Brain pericyte (primary cell): ENCODE results near the gene MYL9.

ENCODE experiments used
- DNase-seq: peaks from one replicate; pipeline ENCODE4 v3.0.0-alpha.2; 2012; ENCODE audit warnings: low read depth, low spot score

Gene MYL9

DNA sequence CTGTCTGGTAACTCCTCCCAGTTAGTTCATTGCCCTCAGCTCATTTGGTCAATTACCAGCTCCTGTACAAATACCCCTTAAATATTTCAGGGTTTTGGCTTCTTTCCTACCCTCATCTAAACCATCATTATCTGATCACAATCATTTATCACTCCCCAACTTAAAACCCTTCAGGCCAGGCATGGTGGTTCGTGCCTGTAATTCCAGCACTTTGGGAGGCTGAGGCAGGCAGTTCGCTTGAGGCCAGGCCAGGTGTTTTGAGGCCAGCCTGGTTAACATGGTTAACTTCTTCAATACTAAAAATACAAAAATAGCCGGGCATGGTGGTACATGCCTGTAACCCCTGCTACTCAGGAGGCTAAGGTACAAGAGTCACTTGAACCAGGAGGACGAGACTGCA, 41.5 kb downstream of the MYL9 start:
- no peak for DNase-seq

DNA sequence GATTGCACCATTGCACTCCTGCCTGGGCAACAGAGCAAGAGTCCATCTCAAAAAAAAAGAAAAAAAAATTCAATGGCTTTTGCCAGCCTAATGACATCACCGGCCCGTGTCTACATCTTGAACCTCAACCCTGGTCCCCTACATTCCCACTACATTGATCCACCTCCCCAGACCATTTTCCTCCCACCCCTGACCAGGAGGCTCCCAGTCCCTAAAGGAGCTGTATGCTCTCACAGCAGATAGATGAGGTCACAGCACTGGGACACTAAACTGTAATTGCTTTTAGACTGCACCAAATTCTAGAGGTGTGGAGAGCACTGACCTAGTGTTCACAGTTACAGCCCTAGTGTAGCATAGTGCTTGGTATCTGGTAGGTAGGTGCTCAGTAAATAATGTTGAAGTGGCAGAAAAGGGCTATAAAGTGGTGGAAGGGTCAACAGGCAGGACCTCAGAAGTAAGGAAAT, 42.7 kb downstream of the MYL9 start:
- no peak for DNase-seq

DNA sequence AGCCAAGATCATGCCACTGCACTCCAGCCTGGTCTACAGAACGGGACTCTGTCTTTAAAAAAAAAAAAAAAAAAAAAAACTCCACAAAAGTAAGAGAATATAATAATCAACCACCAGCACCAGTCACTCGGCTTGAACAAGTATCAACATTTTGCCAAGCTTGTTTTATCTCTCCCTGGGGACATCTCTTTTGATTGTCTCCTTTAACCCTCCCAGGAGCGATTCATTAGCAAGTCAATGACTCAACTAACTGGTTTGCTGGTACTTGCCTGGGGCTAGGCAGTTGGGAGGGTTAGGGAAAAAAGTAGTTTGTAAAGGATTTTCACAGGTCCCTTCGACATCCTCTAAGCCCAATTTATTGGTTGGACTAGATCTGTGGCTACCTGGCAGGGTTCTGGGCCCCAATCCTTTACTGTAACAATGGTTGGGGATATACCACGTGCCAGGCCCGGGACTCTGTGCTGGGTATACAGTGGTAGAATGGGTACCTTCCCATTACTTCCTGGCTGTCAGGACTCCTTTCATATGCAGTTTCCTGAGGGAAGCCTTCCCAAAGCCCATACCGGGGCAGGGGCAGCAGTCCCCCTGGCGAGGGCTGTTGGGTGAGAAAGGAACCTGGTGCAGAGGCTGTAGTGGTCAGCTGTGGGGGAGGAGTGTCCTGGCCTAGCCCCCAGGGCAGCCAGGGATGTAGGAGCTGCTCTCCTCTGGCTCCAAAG, 44.2 kb downstream of the MYL9 start:
- no peak for DNase-seq

DNA sequence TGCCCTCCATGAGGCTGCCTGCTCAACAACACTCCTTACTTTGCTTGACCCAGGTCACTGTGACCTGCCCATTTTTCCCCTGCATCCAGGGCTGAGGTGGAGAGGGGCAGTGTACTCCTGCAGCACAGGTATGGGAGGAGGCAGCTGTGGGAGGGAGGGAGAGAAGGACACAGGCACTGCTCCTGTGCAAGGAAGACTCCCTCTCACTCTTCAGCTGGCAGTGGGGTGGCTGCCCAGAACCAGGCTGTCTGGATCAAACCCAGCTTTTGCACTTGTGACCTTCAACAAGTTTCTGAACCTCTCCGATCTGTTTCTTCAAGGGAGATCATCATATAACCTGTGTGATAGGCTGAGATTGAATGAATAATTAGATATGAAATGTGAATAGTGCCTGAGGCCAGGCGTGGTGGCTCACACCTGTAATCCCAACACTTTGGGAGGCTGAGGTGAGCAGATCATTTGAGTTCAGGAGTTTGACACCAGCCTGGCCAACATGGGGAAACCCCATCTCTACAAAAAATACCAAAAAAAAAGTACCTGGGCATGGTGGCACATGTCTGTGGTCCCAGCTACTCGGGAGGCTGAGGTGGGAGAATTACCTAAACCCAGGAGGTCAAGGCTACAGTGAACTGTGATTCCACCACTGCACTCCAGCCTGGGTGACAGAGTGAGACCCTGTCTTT, 46.2 kb downstream of the MYL9 start:
- no peak for DNase-seq

DNA sequence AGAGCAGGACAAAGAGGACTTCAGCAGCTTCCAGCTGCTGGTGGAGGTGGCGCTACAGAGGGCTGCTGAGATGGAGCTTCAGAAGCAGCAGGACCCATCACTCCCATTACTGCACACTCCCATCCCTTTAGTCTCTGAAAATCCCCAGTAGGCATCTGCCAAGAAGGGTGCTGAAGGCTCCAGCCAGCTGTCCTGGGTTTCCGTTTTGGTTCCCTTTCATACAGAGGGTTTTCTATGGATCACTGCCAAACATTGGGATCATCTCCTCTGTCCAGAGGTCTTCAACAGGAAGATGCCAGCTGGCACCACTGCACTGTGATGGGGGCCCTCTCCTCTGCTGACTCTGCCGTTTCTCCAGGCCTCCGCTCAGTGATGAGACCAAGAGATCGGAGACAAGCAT, 50.0 kb downstream of the MYL9 start:
- no peak for DNase-seq

DNA sequence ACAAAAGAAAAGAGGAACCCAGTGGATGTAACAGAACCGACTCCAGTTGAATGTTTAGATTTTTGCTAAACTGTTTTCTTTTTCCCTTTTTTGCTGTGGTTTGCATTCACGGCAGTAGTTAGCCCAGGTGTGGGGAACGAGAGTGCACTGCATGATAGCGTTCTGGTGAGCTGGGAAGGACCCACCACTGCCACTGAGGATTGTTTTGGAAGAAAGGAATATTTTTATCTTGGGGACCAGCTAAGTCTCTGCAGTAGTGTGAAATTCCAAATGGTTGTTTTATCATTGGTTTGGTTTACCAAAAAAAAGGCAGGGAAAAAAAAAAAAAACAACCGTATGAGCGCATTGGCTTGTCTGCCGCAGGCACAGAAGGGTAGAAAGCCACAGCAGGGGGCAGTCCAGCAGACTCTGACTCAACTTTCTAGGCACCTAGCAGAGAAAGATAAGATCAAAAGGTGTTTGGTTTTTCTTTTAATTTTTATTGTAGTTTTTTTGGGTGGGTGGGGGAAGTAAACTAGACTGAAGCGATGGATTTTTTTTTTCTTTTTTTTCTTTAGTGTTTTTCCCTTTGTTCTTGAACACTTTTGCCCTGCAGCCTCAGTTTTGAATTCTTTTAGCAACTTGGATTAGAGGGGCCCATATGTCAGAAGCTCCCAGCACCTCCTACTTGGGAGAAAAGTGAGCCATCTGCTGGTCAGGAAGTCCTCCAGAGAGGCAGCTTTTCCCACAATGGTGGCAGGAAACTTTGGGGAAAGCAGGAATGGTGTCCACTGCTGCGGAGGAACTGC, 50.7 kb downstream of the MYL9 start:
- no peak for DNase-seq

DNA sequence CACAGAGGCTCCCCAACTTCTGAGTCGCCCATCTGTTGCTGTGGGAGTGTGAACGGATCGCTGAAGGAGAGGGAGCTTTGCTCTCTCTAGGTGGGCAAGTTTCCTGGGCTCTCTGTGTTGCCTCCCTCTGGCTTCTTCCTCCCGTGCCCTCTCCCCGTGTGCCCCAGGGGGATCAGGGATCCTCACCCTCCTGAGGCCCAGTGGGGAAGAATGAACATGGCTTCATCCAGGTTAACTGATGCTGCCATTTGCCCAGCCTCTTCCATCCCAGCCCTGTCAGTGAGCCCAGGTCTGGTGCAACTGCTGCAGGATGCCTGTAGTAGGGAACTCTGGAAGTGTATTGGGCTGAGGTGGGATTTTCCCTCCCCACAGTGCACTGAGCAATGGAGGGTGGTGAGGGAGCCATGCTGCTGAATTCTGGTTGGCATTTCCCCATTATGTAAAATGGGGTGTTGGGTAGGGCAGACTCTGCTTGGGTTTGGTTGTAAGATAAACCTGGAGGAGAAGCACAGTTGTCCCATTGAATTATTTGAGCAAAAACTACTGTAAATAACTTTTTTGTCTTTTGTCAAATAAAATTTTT, 52.1 kb downstream of the MYL9 start:
- DNase-seq = no peak

DNA sequence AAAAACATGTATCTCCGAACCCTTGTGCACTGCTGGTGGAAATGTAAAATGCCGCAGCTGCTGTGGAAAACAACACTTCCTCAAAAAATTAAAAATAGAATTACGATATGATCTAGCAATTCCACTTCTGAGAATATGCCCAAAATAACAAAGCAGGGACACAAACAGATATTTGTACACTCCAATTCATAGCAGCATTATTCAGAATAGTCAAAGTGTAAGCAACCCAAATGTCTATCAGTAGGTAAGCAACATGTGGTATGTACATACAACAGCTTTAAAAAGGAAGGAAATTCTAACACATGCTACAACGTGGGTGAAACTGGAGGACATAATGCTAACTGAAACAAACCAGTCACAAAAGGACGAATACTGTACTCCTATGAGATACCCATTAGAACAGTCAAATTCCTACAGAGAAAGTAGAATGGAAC, 58.6 kb downstream of the MYL9 start:
- no peak for DNase-seq
